GM20000 (cell line): ENCODE measurements around the gene TWIST2.

Experiments
- DNase-seq: peaks from one replicate; pipeline ENCODE4 v3.0.0; 2012; ENCODE audit warnings: low spot score
- TF ChIP-seq, protein P1 (sequence below): IDR thresholded peaks from 2 replicates; pipeline ENCODE4 v1.5.1; 2012; ENCODE audit warnings: mild to moderate bottlenecking, control low read depth; ENCODE audit errors: extremely low read depth, missing control alignments

Gene TWIST2

DNA sequence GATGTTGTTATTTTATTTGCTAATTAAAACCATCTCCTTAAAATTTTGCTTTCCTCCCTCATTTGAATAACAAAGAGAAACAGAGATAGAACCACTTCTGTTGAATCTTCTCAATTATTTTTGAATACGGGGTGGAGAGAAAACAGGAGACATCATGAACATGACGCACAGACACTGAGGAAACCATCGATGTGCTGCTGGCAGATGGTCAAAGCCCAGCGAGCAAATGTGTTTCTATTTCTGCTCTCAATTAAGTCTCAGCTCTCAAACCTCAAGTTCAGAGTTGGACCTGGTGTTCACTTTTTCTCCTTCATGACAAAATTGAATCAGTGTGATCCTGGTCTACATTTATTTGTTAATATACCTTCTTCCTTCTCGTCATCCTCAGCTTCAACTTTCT is 36.1 kb upstream of the TWIST2 start:
- no peak for DNase-seq
- TF ChIP-seq, protein P1, sequence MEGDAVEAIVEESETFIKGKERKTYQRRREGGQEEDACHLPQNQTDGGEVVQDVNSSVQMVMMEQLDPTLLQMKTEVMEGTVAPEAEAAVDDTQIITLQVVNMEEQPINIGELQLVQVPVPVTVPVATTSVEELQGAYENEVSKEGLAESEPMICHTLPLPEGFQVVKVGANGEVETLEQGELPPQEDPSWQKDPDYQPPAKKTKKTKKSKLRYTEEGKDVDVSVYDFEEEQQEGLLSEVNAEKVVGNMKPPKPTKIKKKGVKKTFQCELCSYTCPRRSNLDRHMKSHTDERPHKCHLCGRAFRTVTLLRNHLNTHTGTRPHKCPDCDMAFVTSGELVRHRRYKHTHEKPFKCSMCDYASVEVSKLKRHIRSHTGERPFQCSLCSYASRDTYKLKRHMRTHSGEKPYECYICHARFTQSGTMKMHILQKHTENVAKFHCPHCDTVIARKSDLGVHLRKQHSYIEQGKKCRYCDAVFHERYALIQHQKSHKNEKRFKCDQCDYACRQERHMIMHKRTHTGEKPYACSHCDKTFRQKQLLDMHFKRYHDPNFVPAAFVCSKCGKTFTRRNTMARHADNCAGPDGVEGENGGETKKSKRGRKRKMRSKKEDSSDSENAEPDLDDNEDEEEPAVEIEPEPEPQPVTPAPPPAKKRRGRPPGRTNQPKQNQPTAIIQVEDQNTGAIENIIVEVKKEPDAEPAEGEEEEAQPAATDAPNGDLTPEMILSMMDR, result no peak

DNA sequence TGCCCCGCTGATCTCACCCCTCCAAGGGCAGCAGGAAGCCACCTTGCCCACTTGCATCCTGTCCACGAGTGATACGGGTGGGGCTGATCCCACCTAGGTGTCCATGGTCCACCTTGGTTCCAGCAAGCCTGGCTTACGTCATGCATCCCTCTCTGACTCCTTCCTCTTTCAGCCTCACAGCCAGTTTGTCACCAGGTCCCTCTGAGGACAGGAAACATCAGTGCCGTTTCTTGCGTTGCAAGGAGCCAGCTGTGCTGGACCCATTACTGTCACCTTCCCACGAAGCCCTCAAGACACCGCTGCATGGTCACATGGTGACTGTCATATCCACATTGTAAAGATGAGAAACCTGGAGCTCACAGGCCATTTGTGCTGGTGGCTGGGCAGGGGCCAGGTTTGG is 34.8 kb upstream of the TWIST2 start:
- TF ChIP-seq, protein P1, result no peak
- no peak for DNase-seq

DNA sequence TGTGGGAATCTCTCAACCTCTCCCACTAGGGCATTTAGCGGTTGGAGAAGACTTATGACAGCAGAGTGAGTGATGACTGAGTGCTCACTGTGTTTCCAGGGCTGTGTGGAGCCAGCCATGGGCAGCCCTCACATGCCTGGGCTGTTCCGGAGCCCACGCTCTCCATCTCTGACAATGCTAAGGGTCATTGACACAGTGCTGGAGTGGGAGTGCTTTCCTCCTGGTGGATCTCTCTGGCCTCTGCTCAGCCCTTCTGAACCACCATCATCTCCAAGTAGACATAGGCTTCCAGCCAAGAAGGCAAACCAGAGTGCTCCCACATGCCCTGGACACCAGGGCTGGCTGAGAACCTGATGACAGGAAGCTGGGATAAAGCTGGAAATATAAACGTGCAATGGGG is 33.1 kb upstream of the TWIST2 start:
- DNase-seq, result no peak
- TF ChIP-seq, protein P1, result no peak

DNA sequence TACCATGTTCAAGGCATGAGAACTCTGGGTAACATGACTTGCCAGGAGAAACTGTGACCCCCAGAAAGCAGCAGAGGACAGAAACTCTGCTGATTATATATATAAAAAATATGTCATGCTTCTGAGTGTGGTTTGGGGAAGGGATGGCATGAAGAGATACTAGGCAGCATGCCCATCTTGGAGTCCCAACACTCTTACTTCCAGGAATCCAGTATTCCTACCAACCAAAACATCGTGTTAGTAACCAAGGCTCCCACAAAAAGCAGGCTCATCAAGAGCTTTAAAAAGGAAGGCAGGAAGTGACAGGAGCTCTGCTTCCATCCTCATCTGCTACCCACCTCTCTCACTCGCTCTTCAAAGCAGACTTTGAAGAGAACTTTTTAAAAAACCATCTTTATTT is 31.6 kb upstream of the TWIST2 start:
- TF ChIP-seq, protein P1, result no peak
- no peak for DNase-seq

DNA sequence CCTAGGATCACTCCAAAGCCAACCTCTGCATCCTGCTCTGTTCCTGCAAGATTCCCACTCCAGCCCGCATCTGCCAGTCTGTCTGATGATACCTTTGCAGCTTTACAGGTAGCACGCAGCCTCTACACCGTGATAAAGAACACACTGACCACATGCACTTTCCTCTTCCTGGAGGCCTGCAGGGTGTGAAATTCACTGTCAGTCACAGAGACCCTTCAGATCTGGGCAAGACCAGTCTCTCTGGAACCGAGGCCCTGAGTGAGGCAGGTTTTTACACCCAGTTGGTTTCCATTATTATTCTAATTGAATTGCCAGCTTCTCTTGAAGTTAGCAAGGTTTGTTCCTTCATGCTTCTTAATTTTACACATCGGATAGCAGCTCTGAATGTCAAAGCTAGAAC is 30.5 kb upstream of the TWIST2 start:
- no peak for DNase-seq
- TF ChIP-seq, protein P1, result no peak

DNA sequence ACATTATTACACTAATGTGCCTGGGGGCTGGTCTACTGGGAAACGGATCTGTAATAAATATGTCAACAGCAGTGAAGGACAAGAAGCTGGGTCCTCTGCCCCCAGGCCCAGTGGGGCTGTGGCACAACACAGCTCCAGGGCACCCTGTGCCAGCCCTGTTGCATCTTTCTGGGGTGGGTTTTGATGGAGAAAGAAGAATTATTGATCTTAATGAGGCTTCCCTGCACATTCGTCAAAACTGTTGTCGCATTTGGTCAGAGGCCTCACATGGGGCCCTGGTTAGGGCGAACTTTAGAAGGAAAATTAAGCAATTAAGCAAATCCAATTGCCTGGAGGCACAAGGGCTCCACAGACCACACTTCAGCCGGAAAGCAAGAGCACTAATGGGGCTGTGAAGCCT is 30.0 kb upstream of the TWIST2 start:
- TF ChIP-seq, protein P1, result no peak
- DNase-seq, result no peak

DNA sequence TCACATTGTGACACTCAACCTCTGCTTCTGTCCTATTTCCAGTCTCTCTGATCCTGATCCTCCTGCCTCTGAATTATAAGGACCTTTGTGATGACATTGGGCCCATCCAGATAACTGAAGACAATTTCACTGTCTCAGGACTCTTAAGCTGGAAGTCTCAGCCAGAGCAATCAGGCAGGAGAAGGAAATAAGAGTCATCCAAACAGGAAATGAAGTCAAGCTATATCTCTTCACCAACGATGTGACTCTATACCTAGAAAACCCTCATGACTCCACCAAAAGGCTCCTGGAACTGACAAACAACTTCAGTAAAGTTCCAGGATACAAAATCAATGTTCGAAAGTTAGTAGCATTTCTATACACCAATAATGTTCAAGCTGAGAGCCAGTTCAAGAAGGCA is 29.3 kb upstream of the TWIST2 start:
- no peak for DNase-seq
- TF ChIP-seq, protein P1, result no peak
